Coronary artery (tissue), 2 donors: ENCODE data around the gene TMEM132C.

Experiments used
- DNase-seq: peaks from one replicate; pipeline ENCODE4 v3.0.0-alpha.2; 2017; ENCODE audit warnings: low spot score
- H3K27ac ChIP-seq, 2 donors: fragments of 200-600 bp; sonication (generic); one replicate each; pipeline ENCODE4 v1.5.1; 2016 to 2019
- H3K4me3 ChIP-seq: fragments of 200-600 bp; sonication (generic); 2 replicates; pipeline ENCODE4 v1.5.1; 2016; ENCODE audit warnings: mild to moderate bottlenecking, moderate library complexity
- TF ChIP-seq, protein P1 (sequence below): fragments of 200-600 bp; sonication (generic); IDR thresholded peaks from one replicate; pipeline ENCODE4 v1.5.1; 2019; ENCODE audit warnings: antibody characterized with exemption

TMEM132C gene

DNA sequence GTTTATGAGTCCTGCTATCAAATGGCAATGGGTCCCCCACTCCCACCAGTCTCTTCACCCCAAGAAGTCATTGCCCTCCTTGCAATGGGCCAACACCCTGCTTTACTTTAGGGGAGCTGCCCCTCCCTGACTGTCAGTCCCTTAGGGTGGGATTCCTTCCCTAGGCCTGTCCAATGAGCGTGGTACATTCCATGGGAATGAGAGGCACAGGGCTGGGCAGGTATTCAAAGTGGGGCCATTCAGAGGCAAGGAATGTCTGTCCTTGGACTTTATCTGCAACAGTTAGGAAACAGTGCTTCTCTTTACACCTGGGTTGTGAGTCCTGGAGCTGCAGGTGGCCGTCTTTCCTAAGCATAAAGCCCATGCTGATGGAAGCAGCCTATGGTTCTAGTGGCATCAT lies 40.8 kb downstream of the TMEM132C start:
- DNase-seq, result no peak
- TF ChIP-seq, protein P1, sequence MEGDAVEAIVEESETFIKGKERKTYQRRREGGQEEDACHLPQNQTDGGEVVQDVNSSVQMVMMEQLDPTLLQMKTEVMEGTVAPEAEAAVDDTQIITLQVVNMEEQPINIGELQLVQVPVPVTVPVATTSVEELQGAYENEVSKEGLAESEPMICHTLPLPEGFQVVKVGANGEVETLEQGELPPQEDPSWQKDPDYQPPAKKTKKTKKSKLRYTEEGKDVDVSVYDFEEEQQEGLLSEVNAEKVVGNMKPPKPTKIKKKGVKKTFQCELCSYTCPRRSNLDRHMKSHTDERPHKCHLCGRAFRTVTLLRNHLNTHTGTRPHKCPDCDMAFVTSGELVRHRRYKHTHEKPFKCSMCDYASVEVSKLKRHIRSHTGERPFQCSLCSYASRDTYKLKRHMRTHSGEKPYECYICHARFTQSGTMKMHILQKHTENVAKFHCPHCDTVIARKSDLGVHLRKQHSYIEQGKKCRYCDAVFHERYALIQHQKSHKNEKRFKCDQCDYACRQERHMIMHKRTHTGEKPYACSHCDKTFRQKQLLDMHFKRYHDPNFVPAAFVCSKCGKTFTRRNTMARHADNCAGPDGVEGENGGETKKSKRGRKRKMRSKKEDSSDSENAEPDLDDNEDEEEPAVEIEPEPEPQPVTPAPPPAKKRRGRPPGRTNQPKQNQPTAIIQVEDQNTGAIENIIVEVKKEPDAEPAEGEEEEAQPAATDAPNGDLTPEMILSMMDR, result no peak
- Histone ChIP-seq H3K27ac (no peak overlapping the region), H3K4me3 (no peak overlapping the region)

- Histone ChIP-seq H3K4me3 (no peak overlapping the region), H3K27ac (no peak overlapping the region)
- no peak for DNase-seq
- TF ChIP-seq, protein P1, result no peak
Measured at GRCh38 chr12:128312661-128313060, 45.7 kb downstream of the TMEM132C start.

GRCh38 chr12:128313931-128314330 lies 47.0 kb downstream of the TMEM132C start:
- no peak overlapping the region for H3K4me3 ChIP-seq
- TF ChIP-seq, protein P1, result no peak
- DNase-seq, result no peak

DNA sequence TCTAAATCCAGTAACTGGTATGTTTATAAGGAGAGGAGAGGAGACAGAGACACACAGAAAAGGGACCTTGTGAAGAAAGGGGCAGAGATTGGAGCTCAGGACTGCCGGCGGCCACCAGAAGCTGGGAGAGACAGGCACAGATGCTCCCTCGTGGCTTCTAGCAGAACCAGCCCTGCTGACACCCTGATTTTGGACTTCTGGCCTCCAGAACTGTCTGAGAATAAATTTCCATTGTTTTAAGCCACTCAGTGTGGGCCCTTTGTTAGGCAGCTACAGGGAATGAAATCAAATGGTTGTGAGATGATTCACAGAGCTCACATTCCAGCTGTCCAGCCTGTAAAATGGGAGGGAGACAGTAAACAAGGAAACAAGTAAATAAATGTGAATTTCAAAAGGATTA lies 47.6 kb downstream of the TMEM132C start:
- DNase-seq, result no peak
- no peak overlapping the region for H3K4me3 ChIP-seq
- TF ChIP-seq, protein P1, result no peak
- no peak overlapping the region for H3K27ac ChIP-seq

More at GRCh38 chr12:128313931-128314330, 47.0 kb downstream of the TMEM132C start:
- no peak overlapping the region for H3K27ac ChIP-seq

- TF ChIP-seq, protein P1, result no peak
- H3K27ac ChIP-seq, result no peak overlapping the region
- no peak for DNase-seq
- H3K4me3 ChIP-seq, result no peak overlapping the region
Measured at GRCh38 chr12:128316078-128316477, 49.1 kb downstream of the TMEM132C start.

- TF ChIP-seq, protein P1, result no peak
- Histone ChIP-seq H3K27ac (no peak overlapping the region), H3K4me3 (no peak overlapping the region)
- no peak for DNase-seq
Measured at GRCh38 chr12:128316973-128317526, 50.1 kb downstream of the TMEM132C start.

DNA sequence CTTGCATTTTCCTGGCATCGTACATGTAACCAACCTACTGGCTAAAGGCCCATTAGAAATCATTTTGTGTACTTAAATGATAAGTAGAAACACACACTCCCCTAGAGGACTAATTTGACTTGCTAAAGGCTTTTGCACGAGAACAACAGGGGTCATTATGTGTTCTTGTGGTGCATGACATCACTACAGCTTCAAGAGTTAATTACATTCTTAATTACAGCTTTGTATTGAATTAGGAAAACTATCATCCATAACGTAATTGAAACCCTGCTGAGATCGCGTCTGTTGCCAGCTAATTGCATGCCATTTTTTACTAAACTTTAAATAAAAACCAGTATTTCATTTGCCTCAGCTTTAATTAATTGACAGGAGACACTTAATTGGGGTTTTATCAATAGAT lies 51.4 kb downstream of the TMEM132C start:
- TF ChIP-seq, protein P1, result no peak
- no peak for DNase-seq
- H3K4me3 ChIP-seq, result no peak overlapping the region
- H3K27ac ChIP-seq, result no peak overlapping the region
